CD4-positive, alpha-beta T cell treated with Interleukin-17A for 4 hours (primary cell): ENCODE data around the gene GPX5.
"Not testable (repeated sequence)": the region's sequence is repeated elsewhere in the genome, so short reads cannot be mapped to it uniquely, and the experiment has no call there.

Source experiments
- DNase-seq: peaks from one replicate; pipeline ENCODE4 v3.0.0-alpha.2; 2020; ENCODE audit warnings: mixed read lengths

GPX5 gene, protein sequence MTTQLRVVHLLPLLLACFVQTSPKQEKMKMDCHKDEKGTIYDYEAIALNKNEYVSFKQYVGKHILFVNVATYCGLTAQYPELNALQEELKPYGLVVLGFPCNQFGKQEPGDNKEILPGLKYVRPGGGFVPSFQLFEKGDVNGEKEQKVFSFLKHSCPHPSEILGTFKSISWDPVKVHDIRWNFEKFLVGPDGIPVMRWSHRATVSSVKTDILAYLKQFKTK

DNA sequence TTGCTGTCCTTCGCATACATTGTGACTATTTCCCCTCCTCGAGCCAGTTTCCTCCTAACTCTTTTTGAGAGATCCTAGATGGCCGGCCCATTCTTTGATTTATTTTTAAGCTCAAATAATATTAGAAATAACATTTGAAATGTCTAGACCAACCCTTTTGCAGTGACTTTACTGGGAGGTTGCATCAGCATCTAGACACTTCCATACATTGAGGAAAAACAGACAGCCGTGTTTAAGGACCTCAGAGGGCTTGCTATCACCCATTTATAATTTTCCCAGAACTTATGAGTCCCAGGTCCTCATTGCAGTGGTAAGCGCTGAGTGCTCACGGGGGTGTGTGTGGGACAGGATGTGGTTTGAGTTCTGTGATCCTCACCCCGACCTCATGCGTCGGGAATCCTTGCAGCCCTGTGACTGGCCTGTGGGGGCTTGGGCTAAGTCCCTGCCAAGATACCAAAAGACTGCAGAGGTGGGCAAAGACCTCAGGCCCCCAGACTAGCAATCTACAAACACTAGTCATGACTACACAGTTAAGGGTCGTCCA is at the start of gene GPX5:
TSS of gene GPX5 (plus strand) at position 386 of the 544 bp plus-strand sequence. CDS start at position 519, 133 bp downstream.
- DNase-seq: peak; percentile 35

DNA sequence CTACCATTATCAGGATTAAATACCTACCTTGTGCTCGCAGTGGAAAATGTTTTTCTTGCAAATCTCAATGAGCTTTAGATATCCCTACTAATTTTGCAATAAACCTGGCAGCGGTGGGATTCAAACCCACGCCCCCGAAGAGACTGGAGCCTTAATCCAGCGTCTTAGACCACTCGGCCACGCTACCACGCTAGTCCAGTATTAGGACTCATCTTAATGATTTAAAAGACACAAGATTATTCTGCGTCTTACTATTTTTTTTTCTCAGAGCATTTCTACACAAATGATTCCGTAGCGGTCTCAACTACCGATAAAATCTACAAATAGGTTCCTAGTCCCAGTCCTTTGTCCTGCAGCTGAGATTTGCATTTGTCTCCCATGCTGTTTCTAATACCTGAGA is 47.2 kb upstream of the GPX5 start:
- DNase-seq: no peak

DNA sequence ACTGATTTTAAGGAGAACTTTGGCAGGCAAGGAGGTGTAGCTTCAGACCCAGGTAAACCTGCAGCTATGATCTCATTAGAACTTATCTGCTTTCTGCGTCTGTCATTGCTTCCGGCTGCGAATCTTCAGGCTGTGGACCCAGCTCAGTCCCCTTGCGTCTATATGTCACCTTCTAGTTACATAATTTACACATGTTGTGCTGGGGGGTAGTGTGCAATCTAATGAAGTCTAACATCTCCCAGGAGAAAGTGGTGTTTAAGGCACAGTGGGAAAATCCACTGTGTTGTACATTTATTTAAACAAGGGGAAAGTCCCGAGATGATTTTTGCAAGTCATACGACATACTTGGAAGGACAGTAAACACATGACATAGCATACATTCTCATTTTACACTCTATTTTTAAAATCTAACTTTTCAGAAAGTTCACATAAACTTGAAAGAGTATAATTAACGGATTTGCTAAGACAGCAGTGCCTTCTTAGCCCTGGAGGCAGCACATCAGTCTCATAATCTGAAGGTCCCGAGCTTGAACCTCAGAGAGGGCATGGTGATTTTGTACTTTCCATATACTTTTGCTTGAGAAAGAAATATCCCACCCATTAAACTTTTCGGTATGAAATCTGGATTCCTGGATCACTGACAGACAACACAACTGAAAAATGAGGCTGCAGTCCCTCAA is 45.3 kb upstream of the GPX5 start:
- no peak for DNase-seq

DNA sequence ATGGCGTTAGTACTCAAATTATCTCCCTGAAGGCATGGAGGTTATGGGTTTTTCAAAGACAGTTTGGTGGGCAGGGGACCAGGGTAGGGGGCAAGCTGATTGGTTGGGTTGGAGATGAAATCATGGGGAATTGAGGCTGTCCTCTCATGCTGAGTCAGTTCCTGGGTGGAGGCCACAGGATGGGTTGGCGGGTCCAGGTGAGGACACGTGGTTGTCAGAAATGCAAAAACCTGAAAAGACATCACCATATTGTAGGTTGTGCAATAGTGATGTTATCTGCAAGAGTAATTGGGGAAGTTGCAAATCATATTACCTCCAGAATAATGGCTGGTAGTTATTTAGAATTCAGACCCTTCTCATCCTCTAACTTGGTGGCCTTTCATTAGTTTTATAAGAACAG is 40.2 kb upstream of the GPX5 start:
- no peak for DNase-seq

DNA sequence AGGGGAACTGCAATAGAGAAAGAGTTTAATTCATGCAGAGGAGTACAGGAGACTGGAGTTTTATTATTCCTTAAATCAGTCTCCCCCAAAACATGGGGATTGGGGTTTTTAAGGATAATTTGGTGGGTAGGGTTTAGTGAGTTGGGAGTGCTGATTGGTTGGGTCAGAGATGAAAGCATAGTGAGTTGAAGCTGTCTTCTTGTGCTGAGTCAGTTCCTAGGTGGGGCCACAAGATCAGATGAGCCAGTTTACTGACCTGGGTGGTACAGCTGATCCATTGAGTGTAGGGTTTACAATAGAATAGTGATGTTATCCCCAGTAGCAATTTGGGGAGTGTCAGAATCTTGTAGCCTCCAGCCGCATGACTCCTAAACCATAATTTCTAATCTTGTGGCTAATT is 39.1 kb upstream of the GPX5 start:
- no peak for DNase-seq

DNA sequence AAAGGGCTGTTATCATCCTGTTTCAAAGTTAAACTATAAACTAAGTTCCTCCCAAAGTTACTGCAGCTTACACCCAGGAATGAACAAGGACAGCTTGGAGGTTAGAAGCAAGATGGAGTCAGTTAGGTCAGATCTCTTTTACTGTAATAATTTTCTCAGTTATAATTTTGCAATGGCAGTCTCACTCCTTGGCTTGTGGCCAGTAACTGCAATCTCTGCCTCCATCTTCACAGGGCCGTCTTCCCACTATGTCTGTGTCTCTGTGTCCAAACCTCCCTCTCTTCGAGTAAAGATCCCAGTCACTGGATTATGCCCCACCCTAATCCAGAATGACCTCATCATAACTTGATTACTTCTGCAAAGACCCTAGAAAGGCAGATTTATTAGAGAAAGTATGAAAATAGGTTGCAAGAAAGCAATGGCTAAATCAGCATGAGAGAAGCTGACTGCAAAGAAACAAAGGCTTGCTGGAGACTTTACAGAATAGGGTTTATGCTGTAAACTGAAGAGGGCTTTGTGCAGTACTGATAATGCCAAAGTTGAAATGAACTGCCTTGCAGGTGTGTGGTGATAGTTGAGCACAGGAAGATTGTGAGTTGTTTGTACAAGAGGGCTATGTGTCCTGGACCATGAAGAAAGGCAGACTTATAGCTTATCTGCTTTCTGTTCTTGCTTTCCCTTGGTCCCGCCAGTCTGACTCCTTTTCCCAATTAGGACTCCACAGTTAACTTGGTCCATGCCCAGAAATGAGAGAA is 38.5 kb upstream of the GPX5 start:
- DNase-seq: no peak

DNA sequence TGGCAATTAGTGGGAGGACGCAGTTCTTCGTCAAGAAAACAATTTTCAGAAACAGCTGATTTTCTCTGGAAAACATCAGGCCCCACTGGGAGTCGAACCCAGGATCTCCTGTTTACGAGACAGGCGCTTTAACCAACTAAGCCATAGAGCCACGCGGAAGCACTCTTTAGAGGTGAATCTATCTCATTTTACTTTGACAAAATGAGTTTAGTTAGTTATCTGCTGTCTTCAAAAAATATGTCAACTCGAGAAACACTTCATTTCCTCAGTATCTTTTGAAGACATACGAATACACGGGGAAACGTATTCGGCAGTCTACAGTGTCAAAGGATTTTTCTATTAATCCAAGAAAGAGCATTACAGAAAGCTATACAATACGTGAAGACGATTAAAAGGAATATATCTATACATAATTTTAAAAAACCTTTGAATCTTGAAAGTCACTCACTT is 36.7 kb upstream of the GPX5 start:
- DNase-seq: peak; percentile 17

DNA sequence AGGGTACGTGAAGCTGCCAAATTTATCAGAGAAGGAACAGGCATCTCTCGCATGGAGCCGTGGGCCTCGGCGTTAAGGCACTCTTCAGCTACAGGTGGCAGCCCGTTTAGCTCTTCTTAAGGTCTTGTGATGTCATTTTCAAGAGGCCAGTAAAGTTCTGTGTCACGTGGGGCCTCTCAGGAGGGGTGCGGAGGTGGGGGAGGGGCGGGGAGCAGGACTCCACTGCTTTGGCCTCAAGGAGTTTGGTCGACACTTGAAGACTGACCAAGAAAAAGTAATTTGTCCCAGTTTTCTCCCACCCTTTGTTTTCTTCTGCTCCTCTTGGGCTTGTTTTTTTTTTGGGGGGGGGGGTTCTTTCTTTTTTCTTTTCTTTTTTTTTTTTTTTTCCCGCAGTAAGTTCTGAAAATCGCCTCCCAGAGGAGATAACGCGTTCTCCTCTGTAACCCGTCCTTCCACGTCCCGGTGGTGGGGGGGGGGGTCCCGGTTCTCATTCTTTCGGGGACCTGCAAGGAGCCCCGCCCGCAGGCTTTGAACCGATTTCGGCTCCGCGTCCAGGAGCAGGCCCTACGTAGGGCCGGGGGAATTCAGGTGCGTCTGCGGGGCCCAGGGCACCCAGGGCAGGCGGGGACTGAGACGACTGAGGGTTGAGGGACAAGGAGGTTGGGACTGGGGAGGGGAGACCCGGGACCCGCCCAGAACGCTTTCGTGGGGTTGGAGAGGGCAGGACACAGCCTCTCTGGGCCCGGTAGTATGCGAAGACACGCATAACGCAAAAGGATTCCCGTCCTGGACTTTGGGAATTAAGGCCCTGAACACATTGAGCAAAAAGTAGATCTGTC is 36.1 kb upstream of the GPX5 start:
- peak; percentile 44 for DNase-seq

DNA sequence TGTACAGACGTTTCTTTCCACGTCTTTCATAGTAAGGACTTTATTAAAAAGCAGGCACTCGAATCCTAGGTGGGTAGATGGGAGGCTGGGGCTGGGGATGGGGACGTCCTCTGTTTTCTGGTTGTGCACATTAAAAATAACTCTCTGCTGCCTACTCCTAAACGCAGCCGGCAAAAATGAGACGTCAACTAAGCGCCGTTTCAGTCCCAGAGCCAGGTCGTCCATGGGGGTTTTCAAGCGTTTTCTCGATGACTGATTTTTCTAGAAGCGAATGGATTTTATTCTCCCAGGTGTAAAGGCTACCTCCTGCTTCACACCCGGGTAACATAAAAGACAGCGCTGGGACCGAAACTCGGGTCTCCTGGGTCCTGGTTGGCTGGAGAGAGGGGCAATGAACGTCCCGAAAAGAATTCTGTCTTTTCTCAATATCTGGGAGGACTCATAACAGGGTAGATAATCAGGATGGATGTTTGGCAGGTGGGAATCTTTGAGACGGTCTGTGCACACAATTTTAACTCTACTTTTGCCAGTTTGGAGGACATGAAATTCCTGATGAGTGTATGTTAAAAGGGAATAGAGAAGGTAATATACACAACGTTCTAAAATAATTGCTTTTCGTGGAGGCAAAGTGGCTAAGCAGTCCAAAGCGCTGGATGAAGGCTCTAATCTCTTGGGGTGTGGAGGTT is 35.3 kb upstream of the GPX5 start:
- peak; percentile 10 for DNase-seq

DNA sequence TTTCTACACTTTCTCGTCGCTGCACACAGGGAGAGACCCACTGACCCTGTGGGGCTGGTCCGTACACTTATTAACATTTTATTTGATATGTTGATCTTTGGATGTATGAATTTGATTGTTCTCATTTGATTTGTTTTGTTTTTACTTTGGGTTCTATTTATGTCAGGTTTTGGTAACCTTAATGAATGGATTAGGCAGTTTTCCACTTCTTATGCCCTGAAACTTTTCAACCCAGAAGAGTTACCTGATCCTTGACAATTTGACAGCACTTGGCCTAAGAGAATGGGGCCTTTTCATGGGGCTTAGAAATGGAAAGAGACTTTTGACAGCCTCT is 33.7 kb upstream of the GPX5 start:
- no peak for DNase-seq

DNA sequence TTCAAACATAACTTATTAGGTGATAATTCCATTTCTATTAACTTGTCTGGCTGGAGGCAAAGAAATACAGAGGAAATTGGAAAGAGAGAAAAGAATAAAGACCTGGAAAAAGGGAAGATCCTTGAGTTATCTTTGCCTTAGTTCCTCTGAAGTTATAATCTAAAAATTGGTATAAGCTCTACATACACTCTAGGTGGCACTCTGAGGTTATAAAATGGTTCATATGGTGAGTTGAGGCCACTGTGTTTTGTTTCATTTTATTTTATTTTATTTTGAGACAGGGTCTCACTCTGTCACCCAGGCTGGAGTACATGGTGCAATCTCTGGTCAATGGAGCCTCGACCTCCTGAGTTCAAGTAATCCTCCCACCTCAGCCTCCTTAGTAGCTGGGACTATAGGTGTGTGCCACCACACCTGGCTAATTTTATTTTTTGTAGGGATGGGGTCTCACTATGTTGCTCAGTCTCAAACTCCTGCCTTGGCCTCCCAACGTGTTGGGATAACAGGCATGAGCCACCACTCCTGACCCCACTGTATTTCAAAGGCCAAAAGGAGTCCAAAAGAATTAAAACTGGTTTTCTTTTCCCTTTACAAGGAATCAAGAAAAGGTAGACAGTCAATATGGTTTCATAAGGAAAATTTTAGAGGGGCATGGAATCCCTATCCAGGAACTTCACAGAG is 29.4 kb upstream of the GPX5 start:
- no peak for DNase-seq

DNA sequence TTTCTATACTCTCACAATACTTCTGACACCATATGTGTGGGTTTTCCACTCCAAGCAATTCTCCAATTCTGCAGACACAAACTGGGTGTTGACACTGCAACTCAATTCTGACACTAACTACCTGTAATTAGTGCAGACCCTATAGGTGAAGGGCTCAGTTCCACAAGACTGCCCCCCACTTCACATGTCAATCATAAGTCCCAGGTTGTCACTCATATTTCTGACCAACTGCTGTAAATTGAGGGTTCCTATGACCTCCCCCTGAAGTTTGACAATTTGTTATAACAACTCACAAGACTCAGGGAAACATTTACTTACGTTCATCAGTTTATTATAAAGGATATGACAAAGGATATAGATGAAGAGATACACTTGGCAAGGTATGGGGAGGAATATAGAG is 28.4 kb upstream of the GPX5 start:
- DNase-seq: no peak

DNA sequence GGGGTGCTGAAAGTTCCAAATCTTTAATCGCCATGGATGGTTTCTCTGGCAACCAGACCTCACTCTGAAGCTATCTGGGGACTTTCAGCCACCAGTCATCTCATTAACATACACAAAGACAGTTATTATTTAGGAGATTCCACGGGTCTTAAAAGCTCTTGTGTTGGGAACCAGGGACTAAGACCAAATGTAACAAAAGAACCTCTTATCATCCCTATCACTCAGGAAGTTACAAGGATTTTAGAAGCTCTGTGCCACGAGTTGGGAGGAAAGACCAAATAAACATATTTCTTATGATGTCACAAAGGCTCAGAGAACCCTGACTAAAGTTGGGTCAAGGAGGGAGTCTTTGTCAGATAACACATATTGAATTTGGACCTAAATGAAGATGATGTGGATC is 27.8 kb upstream of the GPX5 start:
- DNase-seq: no peak

DNA sequence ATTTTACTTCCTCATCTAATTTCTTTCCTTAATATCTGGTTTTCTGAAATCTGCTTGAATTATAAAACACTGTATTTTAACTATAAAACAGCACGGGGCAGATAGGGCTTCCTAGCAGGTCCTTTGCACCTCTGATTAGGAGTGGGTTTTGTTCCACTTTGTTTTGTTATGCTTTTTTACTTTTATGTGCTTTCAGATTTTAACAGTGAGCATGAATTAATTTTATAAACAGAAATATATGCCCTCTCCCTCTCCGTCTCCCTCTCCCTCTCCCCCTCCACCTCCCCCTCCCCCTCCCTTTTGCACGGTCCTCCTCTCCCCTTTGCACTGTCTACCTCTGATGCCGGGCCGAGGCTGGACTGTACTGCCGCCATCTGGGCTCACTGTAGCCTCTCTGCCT is 24.4 kb upstream of the GPX5 start:
- DNase-seq: no peak

DNA sequence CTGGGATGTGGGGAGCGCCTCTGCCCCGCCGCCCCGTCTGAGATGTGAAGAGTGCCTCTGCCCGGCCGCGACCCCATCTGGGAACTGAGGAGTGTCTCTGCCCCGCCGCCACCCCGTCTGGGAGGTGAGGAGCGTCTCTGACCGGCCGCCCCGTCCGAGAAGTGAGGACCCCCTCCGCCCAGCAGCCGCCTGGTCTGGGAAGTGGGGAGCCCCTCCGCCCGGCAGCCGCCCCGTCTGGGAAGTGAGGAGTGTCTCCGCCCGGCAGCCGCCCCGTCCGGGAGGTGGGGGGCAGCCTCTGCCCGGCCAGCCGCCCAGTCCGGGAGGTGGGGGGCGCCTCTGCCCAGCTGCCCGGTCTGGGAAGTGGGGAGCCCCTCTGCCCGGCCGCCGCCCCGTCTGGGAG is 23.5 kb upstream of the GPX5 start:
- DNase-seq: not testable (repeated sequence)

DNA sequence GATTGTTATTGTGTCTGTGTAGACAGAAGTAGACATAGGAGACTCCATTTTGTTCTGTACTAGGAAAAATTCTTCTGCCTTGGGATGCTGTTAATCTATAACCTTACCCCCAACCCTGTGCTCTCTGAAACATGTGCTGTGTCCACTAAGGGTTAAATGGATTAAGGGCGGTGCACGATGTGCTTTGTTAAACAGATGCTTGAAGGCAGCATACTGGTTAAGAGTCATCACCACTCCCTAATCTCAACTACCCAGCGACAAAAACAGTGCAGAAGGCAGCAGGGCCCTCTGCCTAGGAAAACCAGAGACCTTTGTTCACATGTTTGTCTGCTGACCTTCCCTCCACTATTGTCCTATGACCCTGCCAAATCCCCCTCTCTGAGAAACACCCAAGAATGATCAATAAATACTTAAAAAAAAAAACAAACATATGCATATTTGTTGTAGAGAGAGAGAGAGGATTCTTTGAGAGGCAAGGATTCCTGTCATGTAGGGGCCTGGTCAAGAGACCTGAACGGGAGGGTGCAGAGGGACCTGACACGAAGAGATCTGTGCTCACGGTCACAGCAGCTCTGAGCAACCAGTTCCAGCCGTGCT is 22.9 kb upstream of the GPX5 start:
- DNase-seq: not testable (repeated sequence)

DNA sequence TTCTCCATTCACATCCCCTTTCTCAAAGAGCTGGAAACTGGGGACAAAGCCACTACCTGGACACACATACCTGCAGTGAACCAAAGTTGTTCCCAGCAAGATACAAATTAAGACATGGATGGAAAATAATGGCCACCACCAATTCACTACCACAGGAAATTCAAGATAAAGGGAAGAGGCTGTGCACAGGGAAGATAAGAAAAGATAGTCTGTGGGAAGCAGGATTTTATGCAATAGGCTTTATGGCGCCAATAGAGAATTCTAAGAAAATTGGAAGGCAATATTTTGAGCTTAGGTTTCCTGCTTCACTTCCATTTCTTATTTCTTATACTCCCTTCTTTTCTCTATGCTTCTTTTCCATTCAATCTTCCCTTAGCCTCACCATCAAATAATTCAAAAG is 19.9 kb upstream of the GPX5 start:
- DNase-seq: no peak

DNA sequence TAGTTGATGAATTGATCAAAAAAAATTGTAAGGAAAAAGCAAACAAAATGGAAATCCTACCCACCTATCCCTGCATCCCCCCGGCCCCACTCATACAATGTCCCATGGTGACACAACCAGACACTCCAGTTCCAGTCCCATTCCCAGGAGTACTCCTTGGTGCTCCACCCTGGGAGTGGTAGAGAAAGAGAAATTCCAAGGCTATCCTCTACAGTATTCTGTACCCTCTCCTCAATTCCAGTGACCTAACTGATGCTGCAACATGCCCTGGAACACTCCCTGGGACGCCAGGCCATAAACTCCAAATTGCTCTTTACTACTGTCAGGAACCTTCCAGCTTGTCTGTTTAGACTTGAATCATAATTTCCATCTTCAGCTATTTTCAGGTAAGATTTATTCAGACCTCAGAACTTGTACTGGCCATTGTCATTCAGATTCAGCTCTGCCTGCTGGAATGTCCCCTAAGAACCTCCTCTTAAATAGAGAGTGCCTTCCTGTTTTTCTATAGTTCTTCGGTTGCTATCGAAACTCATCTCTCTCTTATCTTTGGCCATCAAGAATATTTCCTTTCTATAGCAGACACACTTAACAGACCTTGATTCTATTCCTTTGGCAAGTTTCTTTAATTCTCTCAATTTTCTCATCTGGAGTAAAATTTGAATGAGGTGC is 18.7 kb upstream of the GPX5 start:
- DNase-seq: no peak

DNA sequence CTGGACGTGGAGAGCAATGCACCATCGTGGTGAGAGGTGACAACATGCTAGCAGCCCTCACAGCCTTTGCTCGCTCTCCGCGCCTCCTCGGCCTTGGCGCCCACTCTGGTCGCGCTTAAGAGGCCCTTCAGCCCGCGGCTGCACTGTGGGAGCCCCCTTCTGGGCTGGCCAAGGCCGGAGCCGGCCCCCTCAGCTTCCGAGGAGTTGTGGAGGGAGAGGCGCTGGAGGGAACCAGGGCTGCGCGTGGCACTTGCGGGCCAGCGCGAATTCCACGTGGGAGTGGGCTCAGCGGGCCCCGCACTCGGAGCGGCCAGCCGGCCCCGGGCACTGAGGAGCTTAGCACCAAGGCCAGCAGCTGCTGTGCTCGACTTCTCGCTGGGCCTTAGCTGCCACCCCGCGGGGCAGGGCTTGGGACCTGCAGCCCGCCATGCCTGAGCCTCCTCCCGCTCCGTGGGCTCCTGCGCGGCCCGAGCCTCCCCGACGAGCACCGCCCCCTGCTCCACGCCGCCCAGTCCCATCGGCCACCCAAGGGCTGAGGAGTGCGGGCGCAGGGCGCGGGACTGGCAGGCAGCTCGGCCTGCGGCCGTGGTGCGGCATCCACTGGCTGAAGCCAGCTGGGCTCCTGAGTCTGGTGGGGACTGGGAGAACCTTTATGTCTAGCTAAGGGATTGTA is 13.9 kb upstream of the GPX5 start:
- no peak for DNase-seq

DNA sequence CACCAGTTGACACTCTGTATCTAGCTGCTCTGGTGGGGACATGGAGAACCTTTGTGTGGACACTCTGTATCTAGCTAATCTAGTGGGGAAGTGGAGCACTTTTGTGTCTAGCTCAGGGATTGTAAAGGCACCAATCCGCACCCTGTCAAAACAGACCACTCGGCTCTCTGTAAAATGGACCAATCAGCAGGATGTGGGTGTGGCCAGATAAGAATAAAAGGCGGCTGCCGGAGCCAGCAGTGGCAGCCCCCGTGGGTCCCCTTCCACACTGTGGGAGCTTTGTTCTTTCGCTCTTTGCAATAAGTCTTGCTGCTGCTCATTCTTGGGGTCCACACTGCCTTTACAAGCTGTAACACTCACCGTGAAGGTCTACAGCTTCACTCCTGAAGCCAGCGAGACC is 13.3 kb upstream of the GPX5 start:
- not testable (repeated sequence) for DNase-seq
